ENCODE measurements around the gene ZNF500.

DNA sequence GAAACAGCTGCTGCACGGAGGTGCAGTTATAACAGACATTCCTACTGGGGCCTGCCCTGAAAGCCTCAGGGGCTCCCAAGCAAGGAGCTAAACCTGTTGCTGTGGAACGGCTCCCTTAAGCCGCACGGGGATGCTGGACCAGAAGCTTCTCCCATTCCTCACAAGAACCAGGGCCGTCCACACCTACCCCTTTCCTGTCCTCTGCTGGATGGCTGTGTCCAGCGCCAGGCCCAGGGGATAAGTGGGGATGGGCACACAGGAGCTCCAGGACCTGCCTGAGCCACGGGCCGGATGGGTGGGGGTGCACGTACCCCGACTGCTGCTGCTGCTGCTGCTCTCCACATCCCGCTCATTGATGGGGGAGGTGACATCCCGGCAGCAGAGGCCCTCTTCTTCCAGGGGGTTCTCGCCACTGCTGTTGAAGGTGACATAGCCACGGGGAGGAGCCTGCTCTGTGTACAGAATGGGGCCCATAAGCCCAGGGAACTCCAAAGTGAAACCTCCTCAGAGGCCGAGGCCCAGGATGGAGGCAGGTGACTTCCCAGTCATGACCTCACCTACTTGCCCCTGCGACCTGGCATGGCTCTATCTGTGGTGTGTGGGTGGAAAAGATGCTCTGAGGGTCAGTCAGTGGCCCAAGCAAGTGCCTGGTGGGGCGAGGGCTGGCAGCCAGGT lies 65.0 kb downstream of the ZNF500 start:
- TF ChIP-seq EP300 (IDR thresholded peaks at IDR 0.05; ENCODE audit: borderline replicate concordance) (no peak), NFIC (IDR thresholded peaks at IDR 0.05) (no peak), FOXM1 (IDR thresholded peaks at IDR 0.05; ENCODE audit: borderline replicate concordance, low read depth) (no peak), YY1 (IDR thresholded peaks at IDR 0.05; ENCODE audit: low read depth) (no peak)
- TF ChIP-seq, protein P1, sequence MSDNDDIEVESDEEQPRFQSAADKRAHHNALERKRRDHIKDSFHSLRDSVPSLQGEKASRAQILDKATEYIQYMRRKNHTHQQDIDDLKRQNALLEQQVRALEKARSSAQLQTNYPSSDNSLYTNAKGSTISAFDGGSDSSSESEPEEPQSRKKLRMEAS (IDR thresholded peaks at IDR 0.05), result no peak

Measured in Ishikawa (cell line).